ENCODE measurements around the gene SLC6A9.
A peak's percentile ranks its signal among the peaks of the same experiment; 100 is the strongest.

The SLC6A9 gene

DNA sequence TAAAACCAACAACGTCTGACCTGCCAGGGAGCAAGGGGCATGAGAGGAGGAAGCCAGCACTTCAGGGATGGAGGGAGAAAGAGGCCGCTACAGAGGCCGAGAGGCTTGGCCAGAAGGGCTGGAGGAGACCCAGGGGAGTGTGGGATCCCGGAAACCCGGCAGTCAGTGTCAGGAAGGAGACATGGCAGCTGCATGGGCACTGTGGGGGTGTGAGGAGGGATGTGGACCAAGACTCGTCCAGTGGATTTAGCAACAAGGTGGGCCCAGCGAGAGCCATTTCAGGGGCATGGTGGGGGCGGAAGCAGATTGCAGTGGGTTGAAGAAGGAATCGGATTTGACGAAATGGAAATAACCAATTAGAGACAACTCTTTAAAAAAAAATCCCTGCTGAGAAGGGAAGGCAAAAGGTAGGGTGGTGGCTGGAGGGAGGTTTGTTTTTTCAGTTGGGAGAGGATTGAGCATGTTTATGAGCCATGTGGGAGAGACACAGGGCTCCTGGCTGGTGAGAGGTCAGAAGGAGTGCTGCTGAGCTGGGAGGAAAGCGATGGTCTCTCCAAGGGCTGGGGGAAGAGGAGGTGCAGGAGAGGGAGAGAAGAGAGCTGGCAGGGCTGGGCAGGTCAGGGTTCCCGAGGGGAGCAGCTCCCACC is 47.9 kb downstream of the SLC6A9 start:
- DNase-seq (ENCODE audit: low spot score), result no peak

DNA sequence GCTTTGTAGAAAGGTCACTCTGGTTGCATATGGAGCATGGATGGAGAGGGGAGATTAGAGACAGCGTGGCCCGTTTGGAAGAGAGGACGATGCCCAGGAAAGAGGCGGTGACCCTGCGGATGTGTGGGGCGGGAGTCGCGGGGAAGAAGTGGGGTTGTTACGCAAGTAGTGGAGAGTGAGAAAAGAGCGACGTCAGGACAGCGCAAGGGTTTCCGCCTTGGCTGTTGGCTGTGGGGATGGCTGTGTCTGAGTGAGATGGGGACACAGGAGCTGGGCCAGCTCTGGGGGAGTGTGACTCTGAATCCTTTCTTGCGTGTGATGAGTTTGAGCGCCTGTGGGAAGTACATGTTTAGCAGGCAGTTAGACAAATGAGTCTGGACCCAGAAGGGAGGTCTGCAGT is 48.5 kb downstream of the SLC6A9 start:
- no peak for DNase-seq (ENCODE audit: low spot score)

DNA sequence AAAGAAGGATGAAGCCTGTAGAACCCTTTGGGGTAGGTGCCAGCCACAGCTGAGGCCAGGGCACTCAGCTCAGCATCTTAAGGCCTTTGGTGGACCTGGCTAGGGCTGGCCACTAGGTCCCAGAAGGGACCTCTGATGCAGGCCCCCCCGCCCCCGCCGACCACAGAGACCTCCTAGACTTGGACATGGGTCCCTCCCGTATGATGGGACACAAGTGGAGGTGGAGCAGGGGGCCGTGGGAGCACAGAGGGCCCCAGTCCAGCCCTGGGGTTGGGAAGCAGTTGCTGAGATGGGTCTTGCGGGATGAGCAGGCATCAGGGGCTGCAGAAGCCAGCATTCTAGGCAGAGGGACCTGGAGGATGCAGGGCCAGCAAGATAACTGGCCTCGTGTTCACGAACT is 49.0 kb downstream of the SLC6A9 start:
- DNase-seq (ENCODE audit: low spot score), result no peak

DNA sequence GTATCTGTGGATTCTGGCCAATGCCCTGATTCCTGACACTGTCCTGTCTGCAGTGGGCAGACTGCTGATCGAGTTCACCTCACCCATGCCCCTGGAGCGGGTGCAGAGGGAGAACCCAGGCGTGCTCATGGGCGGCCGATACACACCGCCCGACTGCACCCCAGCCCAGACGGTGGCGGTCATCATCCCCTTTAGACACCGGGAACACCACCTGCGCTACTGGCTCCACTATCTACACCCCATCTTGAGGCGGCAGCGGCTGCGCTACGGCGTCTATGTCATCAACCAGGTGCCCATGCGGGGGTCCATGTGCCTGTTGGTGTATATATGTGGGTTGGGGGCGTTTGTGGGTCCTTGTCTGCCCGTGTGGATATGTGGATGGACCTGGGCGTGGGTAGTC is 49.6 kb downstream of the SLC6A9 start:
- no peak for DNase-seq (ENCODE audit: low spot score)

DNA sequence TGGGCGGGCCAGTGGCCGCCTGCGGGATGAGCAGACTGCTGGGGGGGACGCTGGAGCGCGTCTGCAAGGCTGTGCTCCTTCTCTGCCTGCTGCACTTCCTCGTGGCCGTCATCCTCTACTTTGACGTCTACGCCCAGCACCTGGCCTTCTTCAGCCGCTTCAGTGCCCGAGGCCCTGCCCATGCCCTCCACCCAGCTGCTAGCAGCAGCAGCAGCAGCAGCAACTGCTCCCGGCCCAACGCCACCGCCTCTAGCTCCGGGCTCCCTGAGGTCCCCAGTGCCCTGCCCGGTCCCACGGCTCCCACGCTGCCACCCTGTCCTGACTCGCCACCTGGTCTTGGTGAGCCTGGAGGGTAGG is 50.1 kb downstream of the SLC6A9 start:
- no peak for DNase-seq (ENCODE audit: low spot score)

DNA sequence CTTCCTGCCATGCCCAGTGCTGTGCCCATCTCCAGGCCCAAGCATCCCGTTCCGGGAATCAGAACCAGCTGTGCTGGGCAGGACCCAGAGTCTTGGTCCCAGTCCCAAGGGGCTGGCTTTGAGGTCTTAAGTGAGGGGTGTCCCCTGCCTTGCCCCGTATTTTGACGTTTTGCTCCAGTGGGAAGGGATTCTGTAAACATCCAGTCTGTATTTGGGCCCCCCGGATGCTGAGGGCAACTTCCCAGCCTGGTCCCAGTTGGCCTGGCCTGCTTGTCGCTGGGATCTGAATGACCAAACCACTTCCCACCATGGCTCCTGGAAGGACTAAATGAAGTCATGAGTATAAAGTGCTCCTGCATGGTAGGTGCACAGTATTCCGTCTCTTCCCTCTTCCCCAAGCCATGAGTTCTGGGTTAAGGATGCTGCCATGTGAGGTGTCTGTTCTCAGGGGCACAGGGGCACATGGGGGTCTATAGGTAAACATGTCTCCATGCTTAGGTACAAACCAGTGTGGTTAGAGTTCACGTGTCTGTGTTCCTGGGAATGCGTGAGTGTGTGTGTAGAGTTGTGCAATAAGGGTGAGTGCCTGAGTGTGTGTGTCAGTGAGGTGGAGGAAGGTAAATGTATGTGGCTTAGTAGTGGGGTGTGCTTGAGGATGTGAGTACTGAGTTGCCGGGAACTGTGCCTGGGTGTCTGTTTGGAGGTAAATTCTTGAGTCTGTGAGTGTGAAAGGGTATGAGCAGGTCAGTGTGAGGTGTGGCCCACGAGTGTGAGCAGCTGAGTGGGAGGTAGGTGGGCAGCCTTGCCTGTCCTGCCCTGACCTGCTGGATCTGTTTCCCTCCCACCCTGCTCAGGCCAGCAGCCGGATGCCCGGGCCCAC is 50.8 kb downstream of the SLC6A9 start:
- DNase-seq (ENCODE audit: low spot score), result no peak

DNA sequence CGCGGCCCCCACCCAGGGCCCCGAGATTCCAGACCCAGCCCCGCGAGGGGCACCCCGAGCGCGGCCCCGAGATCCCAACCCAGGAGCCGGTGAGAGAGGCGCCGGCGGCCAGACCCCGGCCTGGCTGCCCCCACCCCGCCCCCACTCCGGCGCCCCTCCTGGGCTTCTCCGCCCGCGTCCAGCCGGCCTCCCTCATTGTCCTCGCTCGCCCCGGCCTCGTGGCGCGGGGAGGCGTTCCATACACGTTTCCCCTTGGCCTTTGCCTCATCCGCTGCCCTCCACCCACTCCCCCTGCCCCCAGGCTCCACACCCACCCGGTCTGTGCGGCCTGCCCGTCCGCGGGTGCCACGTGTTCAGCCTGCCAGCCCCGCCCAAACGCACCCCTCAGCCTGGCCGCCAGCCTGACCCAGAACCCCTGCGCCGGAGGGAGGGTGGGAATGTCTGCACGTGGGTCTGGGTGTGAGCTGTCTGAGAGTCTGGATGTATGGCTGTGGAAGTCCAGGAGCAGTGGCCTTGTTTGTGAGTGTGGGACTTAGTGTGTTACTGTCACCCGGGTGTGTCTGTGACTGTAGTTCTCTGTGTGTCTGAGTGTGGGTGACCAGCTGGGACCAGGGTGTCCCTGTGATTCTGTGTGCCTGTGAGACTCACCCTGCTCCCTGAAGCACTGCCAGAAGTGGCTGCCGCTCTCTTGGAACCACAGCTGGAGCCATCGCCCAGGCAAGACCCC is 51.6 kb downstream of the SLC6A9 start:
- no peak for DNase-seq (ENCODE audit: low spot score)

DNA sequence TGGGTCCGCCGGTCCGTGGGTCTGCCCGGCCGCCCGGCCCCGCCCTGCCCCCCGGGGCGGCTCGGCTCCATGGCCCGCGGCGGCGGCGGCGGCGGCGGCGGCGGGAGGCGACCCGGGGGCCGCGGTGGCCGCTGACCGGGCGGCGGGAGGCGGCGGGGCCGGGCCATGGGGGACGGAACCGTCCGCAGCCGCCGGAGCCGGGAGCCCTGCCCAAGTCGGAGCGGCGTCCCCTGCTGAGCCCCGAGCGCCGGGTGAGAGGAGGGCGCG is 52.1 kb downstream of the SLC6A9 start:
- DNase-seq (ENCODE audit: low spot score), result no peak

DNA sequence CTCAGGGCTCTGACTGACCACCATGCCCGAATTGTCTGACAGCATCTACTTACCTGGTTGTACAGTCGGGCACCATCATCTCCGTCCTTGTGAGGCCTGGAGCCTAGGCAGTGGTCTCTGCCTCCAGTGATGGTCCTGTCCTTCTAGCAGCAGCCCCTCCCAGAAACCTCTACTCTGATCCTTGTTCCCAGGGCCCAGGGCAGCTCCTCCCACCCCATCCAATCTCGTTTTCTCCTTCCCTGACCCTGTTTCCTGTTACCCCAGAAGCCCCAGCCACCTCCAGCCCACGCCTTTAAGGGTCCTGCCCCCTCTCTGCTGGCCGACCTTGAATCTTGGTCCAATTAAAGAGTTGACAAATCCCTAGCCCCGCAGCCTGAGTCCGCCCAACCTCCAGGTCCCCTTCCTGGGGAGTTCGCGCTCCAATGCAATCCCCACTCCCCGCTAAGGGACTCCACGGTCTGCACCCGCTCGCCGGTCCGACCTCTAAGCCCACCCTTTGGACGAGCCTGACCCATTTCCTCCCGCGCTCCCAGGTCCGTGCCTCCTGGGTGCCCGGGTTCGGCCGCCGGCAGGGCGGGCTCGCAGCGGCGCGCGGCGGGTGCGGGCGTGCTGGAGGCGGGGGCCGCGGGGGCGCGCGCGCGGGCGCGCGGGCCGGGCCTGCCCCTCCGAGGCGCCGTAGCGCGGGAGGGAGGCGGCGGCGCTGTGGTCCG is 52.6 kb downstream of the SLC6A9 start, which contains the start of gene B4GALT2:
TSS of gene B4GALT2 (plus strand) at position 660 of the 710 bp plus-strand sequence. CDS start 1,951 bp downstream, outside the sequence.
- no peak for DNase-seq (ENCODE audit: low spot score)

DNA sequence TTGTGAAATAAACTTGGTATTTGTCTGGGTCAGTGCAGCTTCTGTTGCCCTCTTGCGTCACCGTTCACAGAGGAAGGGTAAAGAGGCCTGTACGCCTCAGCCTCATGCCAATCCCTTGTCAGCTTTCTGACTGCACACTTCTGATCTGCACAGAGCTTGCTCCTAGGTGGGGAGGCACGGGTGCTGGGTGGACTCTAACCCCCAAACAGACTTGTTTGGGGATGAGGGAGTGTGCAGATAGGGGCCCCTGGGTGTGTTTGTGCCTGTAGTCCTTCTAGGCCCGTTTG is 53.1 kb downstream of the SLC6A9 start:
- no peak for DNase-seq (ENCODE audit: low spot score)

DNA sequence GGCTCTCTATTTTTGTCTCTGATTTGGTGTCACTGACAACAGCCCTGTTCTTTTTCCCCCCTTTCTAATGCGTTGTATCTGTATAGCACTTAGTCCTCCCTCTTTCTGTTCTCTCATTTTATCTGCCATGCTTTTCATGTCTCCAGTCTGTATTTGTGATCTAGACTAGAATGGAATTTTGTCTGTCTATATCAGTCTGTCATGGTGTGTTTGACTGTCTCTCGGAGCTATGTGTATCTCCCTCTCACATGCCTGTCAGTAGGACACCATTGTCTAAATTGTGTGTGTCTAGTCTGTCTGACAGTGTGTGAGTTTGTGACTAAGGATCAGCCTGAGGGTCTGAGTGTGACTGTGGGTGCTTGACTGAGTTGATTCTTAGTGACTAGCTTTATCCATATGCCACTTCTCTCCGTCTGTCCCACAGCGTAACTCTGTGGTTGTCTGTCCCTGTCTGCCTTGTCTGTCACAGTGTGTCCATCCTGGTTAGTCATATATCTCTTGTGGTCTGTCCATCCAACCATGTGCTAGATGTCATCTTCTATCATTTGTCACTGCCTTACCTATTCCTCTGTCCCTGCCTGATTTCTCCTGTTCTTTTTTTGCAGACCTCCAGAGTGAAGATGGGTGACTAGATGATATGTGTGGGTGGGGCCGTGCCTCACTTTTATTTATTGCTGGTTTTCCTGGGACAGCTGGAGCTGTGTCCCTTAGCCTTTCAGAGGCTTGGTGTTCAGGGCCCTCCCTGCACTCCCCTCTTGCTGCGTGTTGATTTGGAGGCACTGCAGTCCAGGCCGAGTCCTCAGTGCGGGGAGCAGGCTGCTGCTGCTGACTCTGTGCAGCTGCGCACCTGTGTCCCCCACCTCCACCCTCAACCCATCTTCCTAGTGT is 53.6 kb downstream of the SLC6A9 start:
- no peak for DNase-seq (ENCODE audit: low spot score)

DNA sequence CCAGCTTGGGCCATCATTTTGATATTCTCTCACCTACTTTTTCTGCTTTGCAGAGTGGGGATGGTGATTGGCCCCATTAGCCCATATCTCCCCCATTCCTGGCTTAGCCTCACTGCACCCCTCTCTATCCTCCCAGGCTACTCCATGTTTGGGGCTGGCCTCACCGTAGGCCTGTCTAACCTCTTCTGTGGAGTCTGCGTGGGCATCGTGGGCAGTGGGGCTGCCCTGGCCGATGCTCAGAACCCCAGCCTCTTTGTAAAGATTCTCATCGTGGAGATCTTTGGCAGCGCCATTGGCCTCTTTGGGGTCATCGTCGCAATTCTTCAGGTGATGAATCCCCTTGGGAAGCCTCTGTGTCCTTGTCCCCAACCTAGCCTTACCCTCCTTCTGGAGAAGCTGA is 54.4 kb downstream of the SLC6A9 start:
- no peak for DNase-seq (ENCODE audit: low spot score)

DNA sequence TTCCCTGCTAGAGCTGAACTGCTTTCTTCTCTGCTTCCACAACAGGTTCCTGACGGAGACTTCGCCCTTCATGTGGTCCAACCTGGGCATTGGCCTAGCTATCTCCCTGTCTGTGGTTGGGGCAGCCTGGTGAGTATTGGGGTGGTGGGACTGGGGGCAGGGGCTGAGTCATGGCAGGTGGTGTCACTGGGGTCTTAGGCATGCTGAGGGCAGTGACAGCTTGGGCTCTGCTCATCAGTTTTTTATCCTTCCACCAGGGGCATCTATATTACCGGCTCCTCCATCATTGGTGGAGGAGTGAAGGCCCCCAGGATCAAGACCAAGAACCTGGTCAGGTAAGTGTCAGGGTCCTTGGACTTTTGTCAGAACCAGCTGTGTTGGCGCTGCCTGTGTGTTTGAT is 55.2 kb downstream of the SLC6A9 start:
- DNase-seq (ENCODE audit: low spot score), result no peak

DNA sequence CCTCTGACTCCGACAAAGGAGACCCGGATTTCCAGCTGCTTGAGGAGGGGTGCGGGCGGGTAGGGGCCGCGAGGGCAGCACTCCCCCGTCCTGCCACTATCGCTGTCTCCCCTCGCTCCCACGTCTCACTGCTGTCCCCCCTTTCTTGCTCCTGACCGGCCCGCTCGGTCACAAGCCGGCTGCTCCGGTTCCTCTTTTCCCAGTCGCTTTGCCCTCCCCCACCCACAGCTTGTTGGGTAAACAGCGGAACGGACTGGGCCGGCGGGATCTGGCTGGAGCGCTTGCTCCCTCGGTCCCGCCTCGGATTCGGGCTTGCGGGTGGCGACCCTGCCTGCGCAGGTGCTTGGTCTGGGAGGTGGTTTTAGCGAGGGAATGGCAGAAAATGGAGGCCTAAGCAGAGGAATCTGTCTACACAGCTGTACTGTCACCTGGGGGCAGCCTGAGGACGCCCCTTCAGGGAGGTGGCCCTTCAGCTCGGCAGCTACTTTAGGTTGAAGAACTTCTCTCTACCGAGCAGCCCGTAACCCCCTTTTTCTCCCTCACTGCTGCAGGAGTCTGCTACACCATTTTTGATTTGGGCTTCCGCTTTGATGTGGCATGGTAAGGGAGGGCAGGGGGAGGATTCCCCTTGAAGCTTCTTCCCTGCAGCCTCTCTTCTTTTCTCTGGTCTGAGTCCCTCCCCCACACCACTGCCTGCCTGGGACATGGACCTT is 55.9 kb downstream of the SLC6A9 start:
- DNase-seq (ENCODE audit: low spot score), result peak; percentile 22

DNA sequence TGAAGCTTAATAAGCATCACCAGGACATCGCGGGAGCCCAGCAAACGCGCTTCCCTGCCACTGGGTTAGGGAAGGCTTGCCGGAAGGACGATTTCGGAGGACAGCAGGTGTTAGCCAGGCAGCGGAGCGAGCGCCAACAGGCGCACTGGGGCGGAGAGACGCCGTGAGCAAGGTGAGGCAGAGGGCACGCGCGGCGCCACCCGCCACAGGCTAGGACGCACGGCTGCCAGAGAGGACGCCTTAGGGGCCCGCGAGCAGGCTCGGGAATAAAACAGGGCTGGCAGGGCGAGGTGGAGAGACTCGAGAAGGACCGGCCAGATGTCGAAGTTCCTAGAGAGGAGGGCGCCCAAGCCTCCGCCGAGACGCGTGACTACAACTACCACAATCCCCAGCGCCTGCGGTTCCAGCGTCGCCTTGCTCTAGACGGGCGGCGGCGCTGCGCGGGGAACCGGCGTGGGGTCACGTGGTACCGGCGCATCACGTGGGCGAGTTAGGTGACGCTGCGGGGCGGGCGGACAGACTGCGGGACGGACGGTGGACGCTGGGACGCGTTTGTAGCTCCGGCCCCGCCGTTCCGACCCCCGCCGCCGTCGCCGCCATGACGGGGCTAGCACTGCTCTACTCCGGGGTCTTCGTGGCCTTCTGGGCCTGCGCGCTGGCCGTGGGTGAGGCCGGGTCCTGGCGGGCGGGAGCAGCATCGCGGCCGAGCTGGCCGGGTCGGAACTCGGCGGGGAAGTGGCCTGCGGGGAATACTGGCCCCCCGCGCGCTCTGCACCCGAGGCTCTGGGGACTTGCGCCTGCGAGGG is 56.6 kb downstream of the SLC6A9 start, which contains the start of gene ATP6V0B:
TSS of gene ATP6V0B (plus strand) at position 518 of the 806 bp plus-strand sequence. CDS start at position 599, 81 bp downstream.
- DNase-seq (ENCODE audit: low spot score), result peak; percentile 95

DNA sequence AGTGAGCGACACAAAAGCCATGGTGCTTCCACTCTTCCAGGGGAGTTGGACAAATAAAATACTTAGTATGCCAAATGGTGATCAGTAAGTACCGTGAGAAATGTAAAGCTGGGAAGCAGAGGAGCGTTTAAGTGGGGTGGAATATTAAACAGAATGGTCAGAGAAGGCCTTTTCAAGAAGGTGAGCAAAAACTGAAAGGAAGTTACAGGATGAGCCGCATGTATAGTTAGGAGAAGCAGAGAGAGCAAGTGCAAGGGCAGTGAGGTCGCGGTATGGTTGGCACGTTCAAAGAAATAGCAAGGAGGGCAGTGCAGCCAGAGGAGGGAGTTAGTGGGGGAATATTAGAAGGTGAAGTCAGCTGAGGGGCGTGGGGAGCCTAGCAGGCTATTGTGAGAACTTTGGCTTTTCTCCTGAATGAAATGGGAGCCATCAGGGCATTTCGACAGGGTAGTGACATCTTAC is 57.2 kb downstream of the SLC6A9 start:
- no peak for DNase-seq (ENCODE audit: low spot score)

DNA sequence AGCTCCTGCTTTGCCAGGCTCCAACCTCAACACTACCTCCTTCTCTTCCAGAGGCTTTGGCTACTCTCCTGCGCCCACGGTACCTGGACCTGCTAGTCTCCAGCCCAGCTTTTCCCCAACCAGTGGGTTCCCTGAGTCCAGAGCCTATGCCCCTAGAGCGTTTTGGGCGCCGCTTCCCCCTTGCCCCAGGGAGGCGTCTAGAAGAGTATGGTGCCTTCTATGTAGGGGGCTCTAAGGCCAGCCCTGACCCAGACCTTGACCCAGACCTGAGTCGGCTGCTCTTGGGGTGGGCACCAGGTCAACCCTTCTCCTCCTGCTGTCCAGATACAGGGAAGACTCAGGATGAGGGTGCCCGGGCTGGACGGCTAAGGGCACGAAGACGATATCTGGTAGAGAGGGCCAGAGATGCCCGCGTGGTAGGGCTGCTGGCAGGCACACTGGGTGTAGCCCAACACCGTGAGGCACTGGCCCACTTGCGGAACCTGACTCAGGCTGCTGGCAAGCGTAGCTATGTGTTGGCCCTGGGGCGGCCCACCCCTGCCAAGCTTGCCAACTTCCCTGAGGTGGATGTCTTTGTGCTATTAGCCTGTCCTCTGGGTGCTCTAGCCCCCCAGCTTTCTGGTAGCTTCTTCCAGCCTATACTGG is 59.8 kb downstream of the SLC6A9 start:
- no peak for DNase-seq (ENCODE audit: low spot score)

DNA sequence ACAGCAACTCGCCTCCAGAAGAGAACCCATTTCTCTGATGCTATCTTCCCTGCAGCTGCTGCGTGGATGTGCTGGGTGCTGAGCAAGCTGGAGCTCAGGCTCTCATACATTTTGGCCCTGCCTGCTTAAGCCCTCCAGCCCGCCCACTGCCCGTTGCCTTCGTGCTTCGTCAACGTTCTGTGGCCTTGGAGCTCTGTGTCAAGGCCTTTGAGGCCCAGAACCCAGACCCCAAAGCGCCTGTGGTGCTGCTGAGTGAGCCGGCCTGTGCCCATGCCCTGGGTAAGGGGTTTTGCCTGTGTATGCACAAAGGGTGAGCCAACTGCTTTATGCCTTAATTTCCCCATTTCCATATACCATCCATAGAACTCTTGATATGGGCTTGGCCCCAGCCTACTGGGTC is 60.4 kb downstream of the SLC6A9 start:
- DNase-seq (ENCODE audit: low spot score), result no peak

DNA sequence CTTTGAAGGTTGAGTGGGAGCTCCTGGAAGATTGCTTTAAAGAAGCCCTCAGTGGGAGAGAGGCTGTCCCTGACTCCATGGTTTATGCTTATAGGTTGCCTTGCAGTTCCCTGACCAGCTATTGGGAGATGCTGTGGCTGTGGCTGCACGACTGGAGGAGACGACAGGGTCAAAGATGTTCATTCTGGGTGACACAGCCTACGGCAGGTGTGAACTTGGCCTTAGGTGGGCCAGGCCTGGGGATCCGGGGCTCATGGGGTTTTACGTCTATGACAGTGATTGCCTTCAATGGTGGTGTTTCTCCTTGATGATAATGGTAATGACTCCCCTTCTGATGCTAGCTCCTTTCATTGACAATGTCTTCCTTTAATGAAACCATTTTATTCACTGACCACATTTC is 60.8 kb downstream of the SLC6A9 start:
- DNase-seq (ENCODE audit: low spot score), result no peak

All from cerebellar cortex (tissue), 1 donor.